ENCODE results near the gene TCF12.

Gene TCF12

GRCh38 chr15:57312006-57312317, 393.5 kb downstream of the TCF12 start:
- TF ChIP-seq SPI1 (IDR thresholded peaks at IDR 0.05; ENCODE audit: borderline replicate concordance, low read depth) (no peak), CTCF (IDR thresholded peaks at IDR 0.05; ENCODE audit: insufficient read depth, low read length) (no peak), REST (IDR thresholded peaks at IDR 0.05; ENCODE audit: insufficient replicate concordance, low read depth) (no peak), GABPA (IDR thresholded peaks at IDR 0.05; ENCODE audit: low read depth) (no peak), POLR2AphosphoS5 (IDR thresholded peaks at IDR 0.05; ENCODE audit: low read depth) (no peak)
- Histone ChIP-seq H3K27ac (replicated peaks) (no peak overlapping the region), H3K4me3 (replicated peaks; ENCODE audit: insufficient read depth, low read length) (no peak overlapping the region), H3K27me3 (ENCODE audit: insufficient read depth, poor library complexity, severe bottlenecking) (no peaks in the 10 kb centered on the region)
- no peak for DNase-seq (ENCODE audit: low read depth in 1 of 2, low spot score in 1 of 2)

- DNase-seq (ENCODE audit: low read depth in 1 of 2, low spot score in 1 of 2): no peak
- TF ChIP-seq REST (IDR thresholded peaks at IDR 0.05; ENCODE audit: insufficient replicate concordance, low read depth): no peak
- no peak for TF ChIP-seq GABPA (IDR thresholded peaks at IDR 0.05; ENCODE audit: low read depth)
- no peak for TF ChIP-seq SPI1 (IDR thresholded peaks at IDR 0.05; ENCODE audit: borderline replicate concordance, low read depth)
- TF ChIP-seq CTCF (IDR thresholded peaks at IDR 0.05; ENCODE audit: insufficient read depth, low read length): no peak
- no peak for TF ChIP-seq POLR2AphosphoS5 (IDR thresholded peaks at IDR 0.05; ENCODE audit: low read depth)
- no peak overlapping the region for H3K4me3 ChIP-seq (replicated peaks; ENCODE audit: insufficient read depth, low read length)
- no peak overlapping the region for H3K27ac ChIP-seq (replicated peaks)
- H3K27me3 ChIP-seq (ENCODE audit: insufficient read depth, poor library complexity, severe bottlenecking): no peaks in the 10 kb centered on the region
Measured at GRCh38 chr15:57312318-57313133, 394.1 kb downstream of the TCF12 start.

DNA sequence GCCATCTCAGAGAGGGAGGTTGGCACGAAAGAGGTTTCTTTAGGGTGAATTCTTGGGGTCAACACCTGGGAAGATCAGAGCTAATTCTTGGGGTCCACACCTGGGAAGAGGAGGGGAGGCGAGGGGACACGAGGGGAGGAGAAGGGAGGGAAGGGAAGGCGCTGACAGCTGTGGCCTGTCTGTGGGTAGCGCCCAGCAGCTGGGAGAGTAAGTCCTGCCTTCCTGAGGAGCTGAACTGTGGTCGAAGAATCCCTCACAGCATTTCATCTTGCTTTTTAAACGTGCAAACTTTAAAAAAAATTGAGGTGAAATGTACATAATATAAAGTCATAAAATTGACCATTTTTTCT, 394.7 kb downstream of the TCF12 start:
- no peak for DNase-seq (ENCODE audit: low read depth in 1 of 2, low spot score in 1 of 2)
- no peak for TF ChIP-seq CTCF (IDR thresholded peaks at IDR 0.05; ENCODE audit: insufficient read depth, low read length)
- no peak for TF ChIP-seq GABPA (IDR thresholded peaks at IDR 0.05; ENCODE audit: low read depth)
- TF ChIP-seq POLR2AphosphoS5 (IDR thresholded peaks at IDR 0.05; ENCODE audit: low read depth): no peak
- no peak for TF ChIP-seq SPI1 (IDR thresholded peaks at IDR 0.05; ENCODE audit: borderline replicate concordance, low read depth)
- H3K4me3 ChIP-seq (replicated peaks; ENCODE audit: insufficient read depth, low read length): no peak overlapping the region
- no peaks in the 10 kb centered on the region for H3K27me3 ChIP-seq (ENCODE audit: insufficient read depth, poor library complexity, severe bottlenecking)
- H3K27ac ChIP-seq (replicated peaks): no peak overlapping the region

DNA sequence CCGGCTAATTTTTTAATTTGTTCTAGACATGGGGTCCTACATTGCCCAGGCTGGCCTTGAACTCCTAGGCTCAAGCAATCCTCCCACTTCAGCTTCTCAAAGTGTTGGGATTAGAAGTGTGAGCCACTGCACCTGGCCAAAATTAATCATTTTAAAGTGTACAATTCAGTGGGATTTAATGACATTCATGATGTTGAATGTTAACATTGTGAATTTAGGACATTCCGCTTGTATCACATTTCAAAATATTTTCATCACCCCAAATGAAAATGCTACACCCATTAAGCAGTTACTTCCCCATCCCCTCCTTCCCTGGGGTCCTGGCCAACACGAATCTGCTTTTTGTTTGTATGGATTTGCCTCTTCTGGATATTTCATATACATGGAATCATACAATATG, 395.8 kb downstream of the TCF12 start:
- Histone ChIP-seq H3K27me3 (ENCODE audit: insufficient read depth, poor library complexity, severe bottlenecking) (no peaks in the 10 kb centered on the region), H3K27ac (replicated peaks) (no peak overlapping the region), H3K4me3 (replicated peaks; ENCODE audit: insufficient read depth, low read length) (no peak overlapping the region)
- TF ChIP-seq GABPA (IDR thresholded peaks at IDR 0.05; ENCODE audit: low read depth) (no peak), REST (IDR thresholded peaks at IDR 0.05; ENCODE audit: insufficient replicate concordance, low read depth) (no peak), POLR2AphosphoS5 (IDR thresholded peaks at IDR 0.05; ENCODE audit: low read depth) (no peak), CTCF (IDR thresholded peaks at IDR 0.05; ENCODE audit: insufficient read depth, low read length) (no peak), SPI1 (IDR thresholded peaks at IDR 0.05; ENCODE audit: borderline replicate concordance, low read depth) (no peak)
- DNase-seq (ENCODE audit: low read depth in 1 of 2, low spot score in 1 of 2): no peak

All from HL-60 (cell line).